Measurements from ENCODE around the gene ITPK1. TPM values are rescaled to one million over a fixed set of nuclear protein-coding genes. Genes with fewer than 3 reads are reported as not detected.

The ITPK1 gene
- total RNA-seq, 2 experiments from 2014 or later, result 78.5 to 83.5 TPM

- intact Hi-C loops (cut with micrococcal nuclease), result no loop called here
- ChIA-PET CTCF (no interaction called here), POLR2A (no interaction called here)
- ATAC-seq, result no peak
- Mint-ChIP-seq H3K27me3 (no peaks in the 10 kb centered on the region), H3K36me3 (ENCODE audit: low read depth) (peaks cover 16% of the 10 kb centered on the region), H3K9me3 (no peaks in the 10 kb centered on the region), H3K4me1 (ENCODE audit: low read depth) (peaks cover 70% of the 10 kb centered on the region), H3K27ac (peak overlapping the region; percentile 30), H3K4me3 (no peak overlapping the region)
- DNase-seq, result no peak
- TF ChIP-seq CTCF (IDR thresholded peaks at IDR 0.05), result no peak
These were observed 70.5 kb downstream of the ITPK1 start for GRCh38 chr14:93045211-93045674.

- Mint-ChIP-seq H3K27ac (no peak overlapping the region), H3K4me3 (no peak overlapping the region), H3K4me1 (ENCODE audit: low read depth) (peaks cover 76% of the 10 kb centered on the region), H3K9me3 (no peaks in the 10 kb centered on the region), H3K36me3 (ENCODE audit: low read depth) (peaks cover 16% of the 10 kb centered on the region), H3K27me3 (no peaks in the 10 kb centered on the region)
- intact Hi-C loops (cut with micrococcal nuclease), result no loop called here
- DNase-seq (no peak), ATAC-seq (no peak)
- ChIA-PET POLR2A (no interaction called here), CTCF (no interaction called here)
- no peak for TF ChIP-seq CTCF (IDR thresholded peaks at IDR 0.05)
These were observed 71.2 kb downstream of the ITPK1 start for GRCh38 chr14:93044556-93044955.

- intact Hi-C loops (cut with micrococcal nuclease), result no loop called here
- CTCF ChIA-PET, result no interaction called here
These were observed 71.6 kb downstream of the ITPK1 start for GRCh38 chr14:93044121-93044520.

GRCh38 chr14:93042968-93043940 is 72.5 kb downstream of the ITPK1 start:
- Mint-ChIP-seq H3K36me3 (ENCODE audit: low read depth) (peaks cover 9% of the 10 kb centered on the region), H3K4me1 (ENCODE audit: low read depth) (peaks cover 76% of the 10 kb centered on the region), H3K27ac (peak overlapping the region; percentile 43), H3K9me3 (no peaks in the 10 kb centered on the region), H3K27me3 (no peaks in the 10 kb centered on the region), H3K4me3 (no peak overlapping the region)
- ChIA-PET POLR2A (no interaction called here), CTCF (interaction anchor here (1.0 to 4.0 kb wide), 2 partner anchors 9 to 70 kb away, joined by 4 to 13 read pairs; no protein-coding TSS in a partner anchor)
- TF ChIP-seq CTCF (IDR thresholded peaks at IDR 0.05), result no peak
- DNase-seq, result no peak
- intact Hi-C loops (cut with micrococcal nuclease), result no loop called here
- peak; percentile 47 for ATAC-seq

More at GRCh38 chr14:93044121-93044520, 71.6 kb downstream of the ITPK1 start:
- Mint-ChIP-seq H3K4me1 (ENCODE audit: low read depth) (peaks cover 76% of the 10 kb centered on the region), H3K36me3 (ENCODE audit: low read depth) (peaks cover 15% of the 10 kb centered on the region), H3K27me3 (no peaks in the 10 kb centered on the region), H3K27ac (no peak overlapping the region), H3K9me3 (no peaks in the 10 kb centered on the region), H3K4me3 (no peak overlapping the region)
- POLR2A ChIA-PET, result no interaction called here
- ATAC-seq (no peak), DNase-seq (no peak)
- TF ChIP-seq CTCF (IDR thresholded peaks at IDR 0.05), result no peak

GRCh38 chr14:93041830-93042229 is 73.9 kb downstream of the ITPK1 start:
- Mint-ChIP-seq H3K36me3 (ENCODE audit: low read depth) (no peaks in the 10 kb centered on the region), H3K27me3 (no peaks in the 10 kb centered on the region), H3K27ac (peak overlapping the region; percentile 68), H3K4me1 (ENCODE audit: low read depth) (peaks cover 79% of the 10 kb centered on the region), H3K9me3 (no peaks in the 10 kb centered on the region), H3K4me3 (no peak overlapping the region)
- intact Hi-C loops (cut with micrococcal nuclease), result no loop called here
- CTCF ChIA-PET, result interaction anchor here (4.0 kb wide), 1 partner anchor 72 kb away, joined by 13 read pairs; no protein-coding TSS in a partner anchor
- POLR2A ChIA-PET, result no interaction called here
- no peak for TF ChIP-seq CTCF (IDR thresholded peaks at IDR 0.05)
- DNase-seq (no peak), ATAC-seq (no peak)
